Measurements from ENCODE around the gene DLK2. TPM values are rescaled to one million over a fixed set of nuclear protein-coding genes. Genes with fewer than 3 reads are reported as not detected.
A peak's percentile ranks its signal among the peaks of the same experiment; 100 is the strongest.

Gene DLK2
- total RNA-seq, 1 donor from 2014 or later: not detected

GRCh38 chr6:43489277-43490072 is 34.1 kb upstream of the DLK2 start:
- H3K27me3 ChIP-seq (ENCODE audit: control insufficient read depth, insufficient read depth, low read length): no peaks in the 10 kb centered on the region
- H3K4me3 ChIP-seq (ENCODE audit: low read depth, low read length): no peak overlapping the region
- no peaks in the 10 kb centered on the region for H3K36me3 ChIP-seq (ENCODE audit: control insufficient read depth, insufficient read depth, low read length)
- no peak for DNase-seq (ENCODE audit: low read depth)
- TF ChIP-seq CTCF (IDR thresholded peaks at IDR 0.05; ENCODE audit: insufficient read depth, low read length, poor library complexity, severe bottlenecking): no peak

- no peak for DNase-seq (ENCODE audit: low read depth)
- no peaks in the 10 kb centered on the region for H3K27me3 ChIP-seq (ENCODE audit: control insufficient read depth, insufficient read depth, low read length)
- H3K4me3 ChIP-seq (ENCODE audit: low read depth, low read length): no peak overlapping the region
- H3K36me3 ChIP-seq (ENCODE audit: control insufficient read depth, insufficient read depth, low read length): no peaks in the 10 kb centered on the region
- TF ChIP-seq CTCF (IDR thresholded peaks at IDR 0.05; ENCODE audit: insufficient read depth, low read length, poor library complexity, severe bottlenecking): no peak
Measured at GRCh38 chr6:43488667-43489276, 33.4 kb upstream of the DLK2 start.

GRCh38 chr6:43481591-43482236 is 26.4 kb upstream of the DLK2 start:
- no peak for DNase-seq (ENCODE audit: low read depth)
- TF ChIP-seq CTCF (IDR thresholded peaks at IDR 0.05; ENCODE audit: insufficient read depth, low read length, poor library complexity, severe bottlenecking): no peak
- H3K27me3 ChIP-seq (ENCODE audit: control insufficient read depth, insufficient read depth, low read length): no peaks in the 10 kb centered on the region
- no peak overlapping the region for H3K4me3 ChIP-seq (ENCODE audit: low read depth, low read length)
- H3K36me3 ChIP-seq (ENCODE audit: control insufficient read depth, insufficient read depth, low read length): no peaks in the 10 kb centered on the region

- Histone ChIP-seq H3K4me3 (ENCODE audit: low read depth, low read length) (no peak overlapping the region), H3K27me3 (ENCODE audit: control insufficient read depth, insufficient read depth, low read length) (no peaks in the 10 kb centered on the region), H3K36me3 (ENCODE audit: control insufficient read depth, insufficient read depth, low read length) (no peaks in the 10 kb centered on the region)
- no peak for TF ChIP-seq CTCF (IDR thresholded peaks at IDR 0.05; ENCODE audit: insufficient read depth, low read length, poor library complexity, severe bottlenecking)
- DNase-seq (ENCODE audit: low read depth): no peak
Measured at GRCh38 chr6:43481075-43481474, 25.7 kb upstream of the DLK2 start.

- TF ChIP-seq CTCF (IDR thresholded peaks at IDR 0.05; ENCODE audit: insufficient read depth, low read length, poor library complexity, severe bottlenecking): no peak
- no peak for DNase-seq (ENCODE audit: low read depth)
Measured at GRCh38 chr6:43478008-43478372, 22.6 kb upstream of the DLK2 start.

More at GRCh38 chr6:43478008-43478372, 22.6 kb upstream of the DLK2 start:
- Histone ChIP-seq H3K36me3 (ENCODE audit: control insufficient read depth, insufficient read depth, low read length) (no peaks in the 10 kb centered on the region), H3K27me3 (ENCODE audit: control insufficient read depth, insufficient read depth, low read length) (no peaks in the 10 kb centered on the region), H3K4me3 (ENCODE audit: low read depth, low read length) (peak overlapping the region; percentile 72)
